ENCODE results near the gene DUSP5. TPM values are rescaled to one million over a fixed set of nuclear protein-coding genes. Genes with fewer than 3 reads are reported as not detected.

The DUSP5 gene
- total RNA-seq, 1 experiment from 2014 or later: 30.1 TPM

DNA sequence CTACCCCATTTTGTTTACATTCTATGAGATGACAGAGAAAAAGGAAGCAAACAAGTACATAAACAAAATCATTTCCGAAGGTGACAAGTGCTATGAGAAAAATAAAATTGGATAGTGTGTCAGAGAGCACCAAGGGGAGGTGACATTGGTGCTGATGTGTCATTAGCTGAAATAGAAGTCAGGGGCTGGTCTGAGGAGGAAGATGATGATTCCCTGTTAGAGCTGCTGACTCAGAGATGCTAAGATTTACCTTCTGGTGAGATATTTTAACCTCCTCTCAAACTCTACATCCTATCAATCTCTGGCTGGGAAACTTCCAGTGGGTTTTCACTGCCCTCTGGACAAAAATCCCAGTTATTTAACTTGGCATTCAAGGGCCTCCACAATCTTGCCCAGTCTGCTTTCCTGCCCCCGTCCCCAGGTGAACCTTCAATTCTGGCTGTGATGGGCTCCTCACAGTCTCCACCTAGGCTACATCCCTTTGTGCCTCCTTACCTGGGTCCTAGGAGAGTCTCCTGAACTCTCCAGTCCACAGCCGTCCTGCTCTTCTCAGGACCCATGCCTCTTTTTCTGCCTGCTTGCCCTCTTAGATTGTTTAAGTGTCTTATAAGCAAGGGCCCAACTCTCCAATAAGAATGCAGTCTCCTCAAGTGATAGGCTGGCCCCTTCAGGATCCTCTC, 26.6 kb downstream of the DUSP5 start:
- BruUV-seq (replicated peaks): no TSS peak
- ATAC-seq (no peak), DNase-seq (ENCODE audit: low read depth, low spot score) (no peak)
- Histone ChIP-seq H3K4me1 (ENCODE audit: control insufficient read depth, insufficient read depth, low read length) (no peaks in the 10 kb centered on the region), H3K36me3 (ENCODE audit: control insufficient read depth, insufficient read depth, low read length) (no peaks in the 10 kb centered on the region), H3K4me3 (ENCODE audit: low read depth in 2 of 2, low read length in 2 of 2) (no peak overlapping the region), H3K27ac (ENCODE audit: low read length) (no peak overlapping the region), H3K27me3 (ENCODE audit: control insufficient read depth, insufficient read depth, low read length) (no peaks in the 10 kb centered on the region), H3K9me3 (ENCODE audit: control insufficient read depth, insufficient read depth, low read depth, low read length) (no peaks in the 10 kb centered on the region)
- no peak for TF ChIP-seq TCF7L2 (IDR thresholded peaks at IDR 0.05; ENCODE audit: low read depth, low read length)
- TF ChIP-seq SIN3A (IDR thresholded peaks at IDR 0.05; ENCODE audit: borderline replicate concordance, insufficient read depth, low read depth, low read length): no peak
- TF ChIP-seq, protein P1, sequence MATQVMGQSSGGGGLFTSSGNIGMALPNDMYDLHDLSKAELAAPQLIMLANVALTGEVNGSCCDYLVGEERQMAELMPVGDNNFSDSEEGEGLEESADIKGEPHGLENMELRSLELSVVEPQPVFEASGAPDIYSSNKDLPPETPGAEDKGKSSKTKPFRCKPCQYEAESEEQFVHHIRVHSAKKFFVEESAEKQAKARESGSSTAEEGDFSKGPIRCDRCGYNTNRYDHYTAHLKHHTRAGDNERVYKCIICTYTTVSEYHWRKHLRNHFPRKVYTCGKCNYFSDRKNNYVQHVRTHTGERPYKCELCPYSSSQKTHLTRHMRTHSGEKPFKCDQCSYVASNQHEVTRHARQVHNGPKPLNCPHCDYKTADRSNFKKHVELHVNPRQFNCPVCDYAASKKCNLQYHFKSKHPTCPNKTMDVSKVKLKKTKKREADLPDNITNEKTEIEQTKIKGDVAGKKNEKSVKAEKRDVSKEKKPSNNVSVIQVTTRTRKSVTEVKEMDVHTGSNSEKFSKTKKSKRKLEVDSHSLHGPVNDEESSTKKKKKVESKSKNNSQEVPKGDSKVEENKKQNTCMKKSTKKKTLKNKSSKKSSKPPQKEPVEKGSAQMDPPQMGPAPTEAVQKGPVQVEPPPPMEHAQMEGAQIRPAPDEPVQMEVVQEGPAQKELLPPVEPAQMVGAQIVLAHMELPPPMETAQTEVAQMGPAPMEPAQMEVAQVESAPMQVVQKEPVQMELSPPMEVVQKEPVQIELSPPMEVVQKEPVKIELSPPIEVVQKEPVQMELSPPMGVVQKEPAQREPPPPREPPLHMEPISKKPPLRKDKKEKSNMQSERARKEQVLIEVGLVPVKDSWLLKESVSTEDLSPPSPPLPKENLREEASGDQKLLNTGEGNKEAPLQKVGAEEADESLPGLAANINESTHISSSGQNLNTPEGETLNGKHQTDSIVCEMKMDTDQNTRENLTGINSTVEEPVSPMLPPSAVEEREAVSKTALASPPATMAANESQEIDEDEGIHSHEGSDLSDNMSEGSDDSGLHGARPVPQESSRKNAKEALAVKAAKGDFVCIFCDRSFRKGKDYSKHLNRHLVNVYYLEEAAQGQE (IDR thresholded peaks at IDR 0.05; ENCODE audit: insufficient read depth in 1 of 2, low read depth in 2 of 2, low read length in 1 of 2): no peak
- TF ChIP-seq, protein P2, sequence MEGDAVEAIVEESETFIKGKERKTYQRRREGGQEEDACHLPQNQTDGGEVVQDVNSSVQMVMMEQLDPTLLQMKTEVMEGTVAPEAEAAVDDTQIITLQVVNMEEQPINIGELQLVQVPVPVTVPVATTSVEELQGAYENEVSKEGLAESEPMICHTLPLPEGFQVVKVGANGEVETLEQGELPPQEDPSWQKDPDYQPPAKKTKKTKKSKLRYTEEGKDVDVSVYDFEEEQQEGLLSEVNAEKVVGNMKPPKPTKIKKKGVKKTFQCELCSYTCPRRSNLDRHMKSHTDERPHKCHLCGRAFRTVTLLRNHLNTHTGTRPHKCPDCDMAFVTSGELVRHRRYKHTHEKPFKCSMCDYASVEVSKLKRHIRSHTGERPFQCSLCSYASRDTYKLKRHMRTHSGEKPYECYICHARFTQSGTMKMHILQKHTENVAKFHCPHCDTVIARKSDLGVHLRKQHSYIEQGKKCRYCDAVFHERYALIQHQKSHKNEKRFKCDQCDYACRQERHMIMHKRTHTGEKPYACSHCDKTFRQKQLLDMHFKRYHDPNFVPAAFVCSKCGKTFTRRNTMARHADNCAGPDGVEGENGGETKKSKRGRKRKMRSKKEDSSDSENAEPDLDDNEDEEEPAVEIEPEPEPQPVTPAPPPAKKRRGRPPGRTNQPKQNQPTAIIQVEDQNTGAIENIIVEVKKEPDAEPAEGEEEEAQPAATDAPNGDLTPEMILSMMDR (IDR thresholded peaks at IDR 0.05): no peak
- ChIA-PET POLR2A (no interaction called here), CTCF (no interaction called here)
- intact Hi-C loops (cut with micrococcal nuclease; ENCODE audit: unreplicated experiment): no loop called here
- in situ Hi-C loops (cut with HindIII; ENCODE audit: low pct_unique_long_range_greater_than_20kb, low sequenced_read_pairs): no loop called here

- no peak for DNase-seq (ENCODE audit: low read depth, low spot score)
- Histone ChIP-seq H3K27me3 (ENCODE audit: control insufficient read depth, insufficient read depth, low read length) (no peaks in the 10 kb centered on the region), H3K9me3 (ENCODE audit: control insufficient read depth, insufficient read depth, low read depth, low read length) (no peaks in the 10 kb centered on the region), H3K36me3 (ENCODE audit: control insufficient read depth, insufficient read depth, low read length) (no peaks in the 10 kb centered on the region), H3K4me1 (ENCODE audit: control insufficient read depth, insufficient read depth, low read length) (no peaks in the 10 kb centered on the region), H3K27ac (ENCODE audit: low read length) (no peak overlapping the region), H3K4me3 (ENCODE audit: low read depth in 2 of 2, low read length in 2 of 2) (no peak overlapping the region)
- intact Hi-C loops (cut with micrococcal nuclease; ENCODE audit: unreplicated experiment): no loop called here
- BruUV-seq (replicated peaks): no TSS peak
- no peak for ATAC-seq
- ChIA-PET CTCF (no interaction called here), POLR2A (no interaction called here)
- in situ Hi-C loops (cut with HindIII; ENCODE audit: low pct_unique_long_range_greater_than_20kb, low sequenced_read_pairs): no loop called here
- TF ChIP-seq SIN3A (IDR thresholded peaks at IDR 0.05; ENCODE audit: borderline replicate concordance, insufficient read depth, low read depth, low read length) (no peak), TCF7L2 (IDR thresholded peaks at IDR 0.05; ENCODE audit: low read depth, low read length) (no peak), POLR2AphosphoS5 (IDR thresholded peaks at IDR 0.05; ENCODE audit: low read depth, low read length) (no peak)
- TF ChIP-seq, protein P1 (IDR thresholded peaks at IDR 0.05; ENCODE audit: insufficient read depth in 1 of 2, low read depth in 2 of 2, low read length in 1 of 2): no peak
- TF ChIP-seq, protein P2 (IDR thresholded peaks at IDR 0.05): no peak
Observed at GRCh38 chr10:110524859-110525232, 27.1 kb downstream of the DUSP5 start.
